ENCODE measurements around the gene STRAP.

GRCh38 chr12:15839682-15840081, 42.5 kb upstream of the STRAP start:
- TF ChIP-seq CTCF (IDR thresholded peaks at IDR 0.05; ENCODE audit: low read depth, low read length, missing input control) (no peak), HNF4G (IDR thresholded peaks at IDR 0.05) (no peak), EGR1 (IDR thresholded peaks at IDR 0.05; ENCODE audit: low read depth in 2 of 2) (no peak), RAD21 (IDR thresholded peaks at IDR 0.05) (no peak), MAX (IDR thresholded peaks at IDR 0.05) (no peak), REST (IDR thresholded peaks at IDR 0.05) (no peak), RXRA (IDR thresholded peaks at IDR 0.05) (no peak), SP1 (IDR thresholded peaks at IDR 0.05) (no peak)

Data from liver (tissue), 3 donors.